DND-41 (cell line): ENCODE results near the gene CCDC150.

Experiments
- ATAC-seq: fragments of 200-7000 bp; cut with Tn5 transposase; 3 replicates; pipeline ENCODE4 v1.9.1; 2021; ENCODE audit warnings: low read depth; ENCODE audit not compliant: insufficient read depth
- DNase-seq: peaks from one replicate; pipeline ENCODE4 v3.0.0-alpha.2; 2020
- H2AFZ ChIP-seq: 2 replicates; pipeline ENCODE4 v1.6.0; 2012; ENCODE audit warnings: low read depth, low read length
- H3K27ac ChIP-seq: 2 replicates; pipeline ENCODE4 v1.5.1; 2012; ENCODE audit warnings: low read length, inconsistent platforms
- H3K27me3 ChIP-seq: fragments of 200-600 bp; sonication (generic); 2 replicates; pipeline ENCODE4 v1.6.0; 2012; ENCODE audit warnings: low read length, mild to moderate bottlenecking, inconsistent platforms; ENCODE audit not compliant: insufficient read depth, poor library complexity
- H3K36me3 ChIP-seq: 2 replicates; pipeline ENCODE4 v1.5.1; 2012; ENCODE audit warnings: low read length, inconsistent platforms; ENCODE audit not compliant: insufficient read depth
- H3K4me1 ChIP-seq: 2 replicates; pipeline ENCODE4 v1.5.1; 2012; ENCODE audit warnings: mild to moderate bottlenecking, low read length; ENCODE audit not compliant: insufficient read depth
- H3K4me2 ChIP-seq: 2 replicates; pipeline ENCODE4 v1.6.0; 2012; ENCODE audit warnings: mild to moderate bottlenecking, moderate library complexity, low read length, inconsistent platforms; ENCODE audit not compliant: insufficient read depth
- H3K4me3 ChIP-seq, 2 experiments: fragments of 200-600 bp in 1 of 2; shearing (Covaris generic) in 1 of 2; 2 replicates each; pipeline ENCODE4 v1.5.1; 2012 to 2016; ENCODE audit warnings: inconsistent platforms in 2 of 2, low read length in 2 of 2, mild to moderate bottlenecking in 2 of 2, low read depth in 1 of 2, moderate library complexity in 1 of 2
- H3K79me2 ChIP-seq: 2 replicates; pipeline ENCODE4 v1.6.0; 2012; ENCODE audit warnings: low read length, inconsistent platforms; ENCODE audit not compliant: insufficient read depth
- H3K9ac ChIP-seq: 2 replicates; pipeline ENCODE4 v1.6.0; 2012; ENCODE audit warnings: low read depth, mild to moderate bottlenecking, inconsistent platforms, low read length, moderate library complexity
- H3K9me3 ChIP-seq: 2 replicates; pipeline ENCODE4 v1.5.1; 2012; ENCODE audit warnings: low read length, moderate library complexity, mild to moderate bottlenecking, inconsistent platforms; ENCODE audit not compliant: insufficient read depth, severe bottlenecking
- H4K20me1 ChIP-seq: 2 replicates; pipeline ENCODE4 v1.6.0; 2012; ENCODE audit warnings: low read length; ENCODE audit not compliant: insufficient read depth
- CTCF ChIP-seq: IDR thresholded peaks from 2 replicates; pipeline ENCODE4 v1.5.1; 2012; ENCODE audit warnings: borderline replicate concordance, low read length, moderate library complexity, mild to moderate bottlenecking; ENCODE audit not compliant: poor library complexity, severe bottlenecking; ENCODE audit errors: extremely low read depth
- EZH2 ChIP-seq: IDR thresholded peaks from 3 replicates; pipeline ENCODE4 v1.6.1; 2012; ENCODE audit warnings: borderline replicate concordance, low read depth, mild to moderate bottlenecking, moderate library complexity, low read length, inconsistent platforms; ENCODE audit not compliant: severe bottlenecking

CCDC150 gene

GRCh38 chr2:196696423-196697079 lies 57.0 kb downstream of the CCDC150 start:
- Histone ChIP-seq H3K9me3 (no peaks in the 10 kb centered on the region), H3K4me1 (no peaks in the 10 kb centered on the region), H4K20me1 (no peaks in the 10 kb centered on the region), H3K27ac (no peak overlapping the region), H3K4me2 (no peak overlapping the region), H3K27me3 (no peaks in the 10 kb centered on the region), H3K36me3 (peaks cover 13% of the 10 kb centered on the region; the same call in 1 of the 2 replicates), H2AFZ (no peak overlapping the region), H3K79me2 (no peaks in the 10 kb centered on the region), H3K9ac (no peak overlapping the region), H3K4me3 (no peak overlapping the region)
- no peak for TF ChIP-seq EZH2
- no peak for TF ChIP-seq CTCF
- ATAC-seq (no peak), DNase-seq (no peak)

- Histone ChIP-seq H3K4me1 (no peaks in the 10 kb centered on the region), H4K20me1 (no peaks in the 10 kb centered on the region), H3K9ac (no peak overlapping the region), H3K9me3 (no peaks in the 10 kb centered on the region), H3K27me3 (no peaks in the 10 kb centered on the region), H3K4me3 (no peak overlapping the region), H3K27ac (no peak overlapping the region), H3K36me3 (peaks cover 22% of the 10 kb centered on the region), H3K79me2 (no peaks in the 10 kb centered on the region), H3K4me2 (no peak overlapping the region), H2AFZ (no peak overlapping the region)
- TF ChIP-seq CTCF = no peak
- no peak for TF ChIP-seq EZH2
- no peak for ATAC-seq
- DNase-seq = no peak
These were observed 58.3 kb downstream of the CCDC150 start for GRCh38 chr2:196697825-196698224.

- Histone ChIP-seq H3K36me3 (peaks cover 25% of the 10 kb centered on the region), H3K79me2 (no peaks in the 10 kb centered on the region), H3K27ac (no peak overlapping the region), H4K20me1 (no peaks in the 10 kb centered on the region), H2AFZ (no peak overlapping the region), H3K4me2 (no peak overlapping the region), H3K9me3 (no peaks in the 10 kb centered on the region), H3K4me1 (peaks cover 19% of the 10 kb centered on the region), H3K9ac (no peak overlapping the region), H3K4me3 (no peak overlapping the region), H3K27me3 (no peaks in the 10 kb centered on the region)
- ATAC-seq = no peak; the same call in 2 of the 3 replicates
- TF ChIP-seq CTCF = no peak
- TF ChIP-seq EZH2 = no peak
- DNase-seq = no peak
These were observed 63.1 kb downstream of the CCDC150 start for GRCh38 chr2:196702641-196703040.
